Neural crest cell (in vitro differentiated cells): ENCODE data around the gene TGM4. TPM values are rescaled to one million over a fixed set of nuclear protein-coding genes. Genes with fewer than 3 reads are reported as not detected.
A peak's percentile ranks its signal among the peaks of the same experiment; 100 is the strongest.
"Not testable (repeated sequence)": the region's sequence is repeated elsewhere in the genome, so short reads cannot be mapped to it uniquely, and the experiment has no call there.

ENCODE experiments used
- DNase-seq: peaks from one replicate; pipeline ENCODE4 v3.0.0; 2021; ENCODE audit warnings: low read depth, mixed read lengths, low spot score
- H3K27ac Mint-ChIP-seq: one replicate; pipeline ENCODE4 v1.8.0; 2021; ENCODE audit warnings: mild to moderate bottlenecking, mixed read lengths; ENCODE audit not compliant: unreplicated experiment
- H3K27me3 Mint-ChIP-seq: 2 replicates; pipeline ENCODE4 v1.8.0; 2021; ENCODE audit warnings: low read depth, mild to moderate bottlenecking, mixed read lengths
- H3K36me3 Mint-ChIP-seq: 2 replicates; pipeline ENCODE4 v1.8.0; 2021; ENCODE audit warnings: low read depth, mild to moderate bottlenecking, mixed read lengths
- H3K4me1 Mint-ChIP-seq: 2 replicates; pipeline ENCODE4 v1.8.0; 2021; ENCODE audit warnings: mixed read lengths
- H3K4me3 Mint-ChIP-seq: one replicate; pipeline ENCODE4 v1.8.0; 2021; ENCODE audit warnings: mild to moderate bottlenecking, mixed read lengths
- H3K9me3 Mint-ChIP-seq: 2 replicates; pipeline ENCODE4 v1.8.0; 2021; ENCODE audit warnings: mixed read lengths
- total RNA-seq: library from RNA; stranded (reverse); gene quantifications from 2 replicates; pipeline ENCODE4 v1.2.1, GENCODE V29; 2021
- TF ChIP-seq, protein P1 (sequence below): fragments of 200-600 bp; sonication (generic); conservative IDR thresholded peaks from 2 replicates; pipeline ENCODE4 v1.5.0; 2021; ENCODE audit warnings: antibody characterized with exemption, mild to moderate bottlenecking

Gene TGM4
- total RNA-seq, 1 donor from 2014 or later: not detected

GRCh38 chr3:44848634-44849033, 25.8 kb upstream of the TGM4 start:
- Mint-ChIP-seq H3K9me3 (no peaks in the 10 kb centered on the region), H3K27me3 (no peaks in the 10 kb centered on the region), H3K36me3 (peaks cover 15% of the 10 kb centered on the region), H3K27ac (no peak overlapping the region), H3K4me3 (no peak overlapping the region), H3K4me1 (no peaks in the 10 kb centered on the region)
- DNase-seq: no peak
- TF ChIP-seq, protein P1, sequence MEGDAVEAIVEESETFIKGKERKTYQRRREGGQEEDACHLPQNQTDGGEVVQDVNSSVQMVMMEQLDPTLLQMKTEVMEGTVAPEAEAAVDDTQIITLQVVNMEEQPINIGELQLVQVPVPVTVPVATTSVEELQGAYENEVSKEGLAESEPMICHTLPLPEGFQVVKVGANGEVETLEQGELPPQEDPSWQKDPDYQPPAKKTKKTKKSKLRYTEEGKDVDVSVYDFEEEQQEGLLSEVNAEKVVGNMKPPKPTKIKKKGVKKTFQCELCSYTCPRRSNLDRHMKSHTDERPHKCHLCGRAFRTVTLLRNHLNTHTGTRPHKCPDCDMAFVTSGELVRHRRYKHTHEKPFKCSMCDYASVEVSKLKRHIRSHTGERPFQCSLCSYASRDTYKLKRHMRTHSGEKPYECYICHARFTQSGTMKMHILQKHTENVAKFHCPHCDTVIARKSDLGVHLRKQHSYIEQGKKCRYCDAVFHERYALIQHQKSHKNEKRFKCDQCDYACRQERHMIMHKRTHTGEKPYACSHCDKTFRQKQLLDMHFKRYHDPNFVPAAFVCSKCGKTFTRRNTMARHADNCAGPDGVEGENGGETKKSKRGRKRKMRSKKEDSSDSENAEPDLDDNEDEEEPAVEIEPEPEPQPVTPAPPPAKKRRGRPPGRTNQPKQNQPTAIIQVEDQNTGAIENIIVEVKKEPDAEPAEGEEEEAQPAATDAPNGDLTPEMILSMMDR: no peak

- not testable (repeated sequence) for H3K27ac Mint-ChIP-seq, H3K4me3 Mint-ChIP-seq, H3K27me3 Mint-ChIP-seq, H3K4me1 Mint-ChIP-seq, H3K9me3 Mint-ChIP-seq, DNase-seq
- H3K36me3 Mint-ChIP-seq: peaks cover 14% of the 10 kb centered on the region
Measured at GRCh38 chr3:44856663-44857062, 17.7 kb upstream of the TGM4 start.

- DNase-seq: no peak
- Mint-ChIP-seq H3K9me3 (no peaks in the 10 kb centered on the region), H3K36me3 (peaks cover 6% of the 10 kb centered on the region), H3K27me3 (no peaks in the 10 kb centered on the region), H3K4me1 (peaks cover 20% of the 10 kb centered on the region), H3K27ac (no peak overlapping the region), H3K4me3 (peak overlapping the region; percentile 65)
- TF ChIP-seq, protein P1: no peak
Measured at GRCh38 chr3:44860117-44860516, 14.3 kb upstream of the TGM4 start.

DNA sequence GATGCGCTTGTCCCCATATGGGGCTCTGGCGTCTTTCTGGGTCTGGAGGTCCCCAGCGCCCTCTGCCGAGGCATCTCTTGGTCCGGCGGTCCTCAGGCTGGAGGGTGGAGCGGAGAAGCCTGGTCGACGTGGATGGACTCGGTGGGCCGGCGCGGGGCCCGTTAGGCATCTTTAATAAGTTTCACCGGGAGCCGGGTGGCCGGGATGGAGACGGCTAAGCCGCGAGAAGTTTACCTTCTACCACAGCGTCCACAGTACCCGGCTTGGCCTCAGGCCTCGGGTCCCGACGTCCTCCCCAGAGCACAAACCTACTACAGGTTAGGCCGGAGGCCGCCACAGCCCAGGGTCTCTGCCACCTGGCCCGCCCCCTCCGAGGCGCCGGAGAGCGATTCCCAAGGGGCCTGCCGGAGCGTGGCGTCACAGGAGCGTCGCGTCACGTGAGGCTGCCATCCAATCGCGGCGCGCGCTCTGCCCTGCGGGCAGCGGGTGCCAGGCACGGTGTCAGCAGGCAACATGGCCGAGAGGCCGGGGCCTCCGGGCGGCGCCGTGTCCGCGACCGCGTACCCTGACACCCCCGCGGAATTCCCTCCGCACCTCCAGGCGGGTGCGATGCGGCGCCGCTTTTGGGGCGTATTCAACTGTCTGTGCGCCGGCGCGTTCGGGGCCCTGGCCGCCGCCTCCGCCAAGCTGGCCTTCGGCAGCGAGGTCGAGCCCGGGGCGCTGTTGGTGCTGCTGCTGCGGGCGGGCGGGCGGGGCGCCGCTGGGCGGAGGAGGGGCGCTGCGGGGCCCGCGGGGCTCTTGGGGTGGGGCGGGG, 12.8 kb upstream of the TGM4 start, which contains the start of gene TMEM42:
TSS of gene TMEM42 (plus strand) at position 501 of the 814 bp plus-strand sequence. CDS start at position 514, 13 bp downstream.
- peaks cover 20% of the 10 kb centered on the region for H3K4me1 Mint-ChIP-seq
- H3K27ac Mint-ChIP-seq: peak within 1 kb of the TSS; percentile 91
- peak; percentile 82 for DNase-seq
- H3K4me3 Mint-ChIP-seq: peak within 1 kb of the TSS; percentile 91
- H3K27me3 Mint-ChIP-seq: no peaks in the 10 kb centered on the region
- TF ChIP-seq, protein P1: no peak
- H3K36me3 Mint-ChIP-seq: peaks cover 8% of the 10 kb centered on the region
- H3K9me3 Mint-ChIP-seq: no peaks in the 10 kb centered on the region

DNA sequence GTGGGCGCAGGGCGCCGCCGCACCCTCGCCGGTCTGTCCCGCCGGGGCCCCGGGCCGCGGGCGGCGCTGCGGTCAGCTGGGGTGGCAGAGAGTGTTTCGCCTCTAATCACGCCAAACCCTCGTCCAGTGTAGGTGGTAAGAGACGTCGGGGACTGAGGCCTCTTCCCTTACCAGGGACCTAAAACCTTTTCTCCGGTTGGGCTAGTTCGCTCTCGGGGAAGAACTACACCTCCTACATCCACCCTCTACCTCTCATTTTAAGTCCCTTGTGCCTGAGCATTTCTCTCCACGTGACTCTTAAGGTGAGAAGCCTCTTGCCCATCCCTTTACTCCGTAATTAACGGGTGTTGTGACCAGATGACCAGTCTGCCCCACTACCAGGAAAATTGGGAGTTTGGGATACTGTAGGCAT, 12.2 kb upstream of the TGM4 start:
- no peaks in the 10 kb centered on the region for H3K9me3 Mint-ChIP-seq
- H3K27me3 Mint-ChIP-seq: no peaks in the 10 kb centered on the region
- H3K4me3 Mint-ChIP-seq: peak overlapping the region; percentile 91
- H3K36me3 Mint-ChIP-seq: peaks cover 14% of the 10 kb centered on the region
- H3K4me1 Mint-ChIP-seq: peaks cover 20% of the 10 kb centered on the region
- TF ChIP-seq, protein P1: no peak
- H3K27ac Mint-ChIP-seq: peak overlapping the region; percentile 87
- DNase-seq: no peak
